IMR-90 (cell line): ENCODE data around the gene ZNF616.

Experiments
- TF ChIP-seq, protein P1 (sequence below): conservative IDR thresholded peaks from 2 replicates; pipeline ENCODE4 v1.5.1; 2012; ENCODE audit warnings: mild to moderate bottlenecking, low read depth, low read length, improper control_type of control experiment
- TF ChIP-seq, protein P2 (sequence below): fragments of 150-350 bp; IDR thresholded peaks from 2 replicates; pipeline ENCODE4 v1.6.1; 2016; ENCODE audit warnings: low read depth, mild to moderate bottlenecking, low read length, moderate library complexity, borderline replicate concordance

GRCh38 chr19:52086481-52086880, 53.3 kb downstream of the ZNF616 start:
- TF ChIP-seq, protein P1, sequence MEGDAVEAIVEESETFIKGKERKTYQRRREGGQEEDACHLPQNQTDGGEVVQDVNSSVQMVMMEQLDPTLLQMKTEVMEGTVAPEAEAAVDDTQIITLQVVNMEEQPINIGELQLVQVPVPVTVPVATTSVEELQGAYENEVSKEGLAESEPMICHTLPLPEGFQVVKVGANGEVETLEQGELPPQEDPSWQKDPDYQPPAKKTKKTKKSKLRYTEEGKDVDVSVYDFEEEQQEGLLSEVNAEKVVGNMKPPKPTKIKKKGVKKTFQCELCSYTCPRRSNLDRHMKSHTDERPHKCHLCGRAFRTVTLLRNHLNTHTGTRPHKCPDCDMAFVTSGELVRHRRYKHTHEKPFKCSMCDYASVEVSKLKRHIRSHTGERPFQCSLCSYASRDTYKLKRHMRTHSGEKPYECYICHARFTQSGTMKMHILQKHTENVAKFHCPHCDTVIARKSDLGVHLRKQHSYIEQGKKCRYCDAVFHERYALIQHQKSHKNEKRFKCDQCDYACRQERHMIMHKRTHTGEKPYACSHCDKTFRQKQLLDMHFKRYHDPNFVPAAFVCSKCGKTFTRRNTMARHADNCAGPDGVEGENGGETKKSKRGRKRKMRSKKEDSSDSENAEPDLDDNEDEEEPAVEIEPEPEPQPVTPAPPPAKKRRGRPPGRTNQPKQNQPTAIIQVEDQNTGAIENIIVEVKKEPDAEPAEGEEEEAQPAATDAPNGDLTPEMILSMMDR = no peak
- TF ChIP-seq, protein P2, sequence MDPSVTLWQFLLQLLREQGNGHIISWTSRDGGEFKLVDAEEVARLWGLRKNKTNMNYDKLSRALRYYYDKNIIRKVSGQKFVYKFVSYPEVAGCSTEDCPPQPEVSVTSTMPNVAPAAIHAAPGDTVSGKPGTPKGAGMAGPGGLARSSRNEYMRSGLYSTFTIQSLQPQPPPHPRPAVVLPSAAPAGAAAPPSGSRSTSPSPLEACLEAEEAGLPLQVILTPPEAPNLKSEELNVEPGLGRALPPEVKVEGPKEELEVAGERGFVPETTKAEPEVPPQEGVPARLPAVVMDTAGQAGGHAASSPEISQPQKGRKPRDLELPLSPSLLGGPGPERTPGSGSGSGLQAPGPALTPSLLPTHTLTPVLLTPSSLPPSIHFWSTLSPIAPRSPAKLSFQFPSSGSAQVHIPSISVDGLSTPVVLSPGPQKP = no peak
